H1 (cell line): ENCODE results near the gene NEUROD6. TPM values are rescaled to one million over a fixed set of nuclear protein-coding genes. Genes with fewer than 3 reads are reported as not detected.

Experiments used
- CBX5 ChIP-seq: fragments of 300-800, 300-1000 bp; sonication (generic); IDR thresholded peaks from 2 replicates; pipeline ENCODE4 v1.7.1; 2016; ENCODE audit warnings: antibody characterized with exemption, low read length, low read depth
- CBX8 ChIP-seq: fragments of 300-800, 300-1000 bp; sonication (generic); IDR thresholded peaks from 2 replicates; pipeline ENCODE4 v1.7.1; 2016; ENCODE audit warnings: low read depth, low read length, borderline replicate concordance
- CTBP2 ChIP-seq: IDR thresholded peaks from 2 replicates; pipeline ENCODE4 v1.7.0; 2011; ENCODE audit warnings: borderline replicate concordance, mild to moderate bottlenecking, moderate library complexity, mixed read lengths, low read length; ENCODE audit not compliant: insufficient read depth, insufficient read length
- HDAC6 ChIP-seq: IDR thresholded peaks from one replicate; pipeline ENCODE4 v1.7.1; 2012; ENCODE audit warnings: low read depth, mild to moderate bottlenecking, inconsistent platforms, low read length, moderate library complexity
- SP1 ChIP-seq: IDR thresholded peaks from 2 replicates; pipeline ENCODE4 v1.6.1; 2011; ENCODE audit warnings: low read depth, low read length
- TAF1 ChIP-seq: IDR thresholded peaks from 2 replicates; pipeline ENCODE4 v1.6.1; 2011; ENCODE audit warnings: mild to moderate bottlenecking, low read depth, low read length
- polyA plus RNA-seq, 7 experiments: library from polyadenylated mRNA; depleted of rRNA in 3 of 7; stranded (reverse) in 5 of 7; unstranded in 2 of 7; fragments of >200 nt in 5 of 7; fragments of 200-250 nt in 2 of 7; gene quantifications; 1 replicate in 5 of 7; 2 replicates in 1 of 7; 4 replicates in 1 of 7; pipeline versions ENCODE4 v1.2.1 to v1.2.3, GENCODE V29; 2011 to 2013; ENCODE audit warnings: missing spikeins in 2 of 7, mixed read lengths in 2 of 7
- total RNA-seq: library from RNA; stranded (reverse); fragmentation: NEBNext Ultra II Directional; extraction: Animal tissue kit (Norgen Biotek cat#: 25700); gene quantifications from 2 replicates; pipeline ENCODE4 v1.2.1, GENCODE V29; 2021
- TF ChIP-seq, protein P1 (sequence below), 3 experiments: IDR thresholded peaks; 1 replicate in 2 of 3; 2 replicates in 1 of 3; pipeline versions ENCODE4 v1.5.1 to v1.6.1; 2011; ENCODE audit warnings: low read length in 3 of 3, mild to moderate bottlenecking in 3 of 3, inconsistent platforms in 2 of 3, low read depth in 1 of 3, moderate library complexity in 1 of 3; ENCODE audit not compliant: insufficient read depth in 1 of 3; ENCODE audit errors: control extremely low read depth in 1 of 3
- TF ChIP-seq, protein P2 (sequence below): IDR thresholded peaks from 2 replicates; pipeline ENCODE4 v1.6.1; 2012; ENCODE audit warnings: inconsistent platforms

Gene NEUROD6
- total and polyA plus RNA-seq, 2 of the 8 experiments (the other 6 are each of a cell fraction or from before 2014, with no cell fraction given): not detected

DNA sequence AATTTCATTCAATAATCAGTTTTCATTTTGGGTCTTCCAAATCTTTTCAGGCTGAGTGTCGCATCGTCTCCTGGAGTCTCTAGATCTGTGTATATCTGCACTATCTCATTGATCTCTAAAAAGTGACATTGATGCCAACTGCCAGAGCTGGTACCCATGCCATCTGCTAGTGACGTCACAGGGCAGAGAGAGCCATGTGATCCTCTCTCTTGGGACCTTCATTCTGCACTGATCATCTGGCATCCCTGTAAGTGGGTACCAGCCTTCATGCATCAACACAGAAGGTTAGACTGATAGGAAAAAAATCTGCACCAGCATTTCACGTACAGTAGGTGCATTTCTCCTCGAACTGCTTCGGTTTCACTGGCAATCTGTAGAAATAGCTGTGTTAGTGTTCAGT is at the start of gene NEUROD6 (continued):
- TF ChIP-seq, protein P1, sequence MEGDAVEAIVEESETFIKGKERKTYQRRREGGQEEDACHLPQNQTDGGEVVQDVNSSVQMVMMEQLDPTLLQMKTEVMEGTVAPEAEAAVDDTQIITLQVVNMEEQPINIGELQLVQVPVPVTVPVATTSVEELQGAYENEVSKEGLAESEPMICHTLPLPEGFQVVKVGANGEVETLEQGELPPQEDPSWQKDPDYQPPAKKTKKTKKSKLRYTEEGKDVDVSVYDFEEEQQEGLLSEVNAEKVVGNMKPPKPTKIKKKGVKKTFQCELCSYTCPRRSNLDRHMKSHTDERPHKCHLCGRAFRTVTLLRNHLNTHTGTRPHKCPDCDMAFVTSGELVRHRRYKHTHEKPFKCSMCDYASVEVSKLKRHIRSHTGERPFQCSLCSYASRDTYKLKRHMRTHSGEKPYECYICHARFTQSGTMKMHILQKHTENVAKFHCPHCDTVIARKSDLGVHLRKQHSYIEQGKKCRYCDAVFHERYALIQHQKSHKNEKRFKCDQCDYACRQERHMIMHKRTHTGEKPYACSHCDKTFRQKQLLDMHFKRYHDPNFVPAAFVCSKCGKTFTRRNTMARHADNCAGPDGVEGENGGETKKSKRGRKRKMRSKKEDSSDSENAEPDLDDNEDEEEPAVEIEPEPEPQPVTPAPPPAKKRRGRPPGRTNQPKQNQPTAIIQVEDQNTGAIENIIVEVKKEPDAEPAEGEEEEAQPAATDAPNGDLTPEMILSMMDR (IDR thresholded peaks at IDR 0.05; ENCODE audit: control extremely low read depth in 1 of 3, insufficient read depth in 1 of 3, low read depth in 1 of 3, low read length in 3 of 3): no peak
- no peak for TF ChIP-seq CTBP2
- TF ChIP-seq, protein P2, sequence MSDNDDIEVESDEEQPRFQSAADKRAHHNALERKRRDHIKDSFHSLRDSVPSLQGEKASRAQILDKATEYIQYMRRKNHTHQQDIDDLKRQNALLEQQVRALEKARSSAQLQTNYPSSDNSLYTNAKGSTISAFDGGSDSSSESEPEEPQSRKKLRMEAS: no peak
- TF ChIP-seq TAF1: no peak
- TF ChIP-seq CBX8: no peak
- TF ChIP-seq HDAC6: no peak
- TF ChIP-seq CBX5: no peak
- TF ChIP-seq SP1: no peak
